ENCODE measurements around the gene DCP1B. TPM values are rescaled to one million over a fixed set of nuclear protein-coding genes. Genes with fewer than 3 reads are reported as not detected.

The DCP1B gene
- total RNA-seq (ENCODE audit: unreplicated experiment) = 13.6 TPM
- long read RNA-seq, transcript DCP1B-201 (9 exons, 2,086 nt) = major isoform, 16 of 17 reads
- long read RNA-seq, partial matches to known transcripts = 1 of 17 reads
- long read RNA-seq, other reads (novel, unspliced or antisense) = 0 of 17 reads

GRCh38 chr12:2004113-2004929 is at the start of gene DCP1B:
Gene DCP1B, minus strand, starts transcription at chr12:2004457. Its CDS starts 26 bp downstream, at chr12:2004431.
- Mint-ChIP-seq H3K4me1 (ENCODE audit: unreplicated experiment) (peaks cover 26% of the 10 kb centered on the region), H3K27ac (ENCODE audit: unreplicated experiment) (peak within 1 kb of the TSS; percentile 99), H3K9me3 (ENCODE audit: unreplicated experiment) (no peaks in the 10 kb centered on the region), H3K4me3 (ENCODE audit: unreplicated experiment) (peak within 1 kb of the TSS; percentile 97), H3K27me3 (ENCODE audit: unreplicated experiment) (peaks cover 5% of the 10 kb centered on the region), H3K36me3 (ENCODE audit: low read depth, unreplicated experiment) (no peaks in the 10 kb centered on the region)
- no peak for TF ChIP-seq CTCF (IDR thresholded peaks at IDR 0.05; ENCODE audit: unreplicated experiment)
- peak; percentile 97 for DNase-seq (ENCODE audit: low spot score)

GRCh38 chr12:2053691-2054090 is 49.4 kb upstream of the DCP1B start:
- Mint-ChIP-seq H3K9me3 (ENCODE audit: unreplicated experiment) (no peaks in the 10 kb centered on the region), H3K27me3 (ENCODE audit: unreplicated experiment) (peaks cover 18% of the 10 kb centered on the region), H3K4me3 (ENCODE audit: unreplicated experiment) (no peak overlapping the region), H3K36me3 (ENCODE audit: low read depth, unreplicated experiment) (peaks cover 5% of the 10 kb centered on the region), H3K4me1 (ENCODE audit: unreplicated experiment) (peaks cover 17% of the 10 kb centered on the region), H3K27ac (ENCODE audit: unreplicated experiment) (no peak overlapping the region)
- DNase-seq (ENCODE audit: low spot score) = peak; percentile 36
- TF ChIP-seq CTCF (IDR thresholded peaks at IDR 0.05; ENCODE audit: unreplicated experiment) = no peak

- no peak for TF ChIP-seq CTCF (IDR thresholded peaks at IDR 0.05; ENCODE audit: unreplicated experiment)
- Mint-ChIP-seq H3K4me3 (ENCODE audit: unreplicated experiment) (peak within 1 kb of the TSS; percentile 93), H3K27me3 (ENCODE audit: unreplicated experiment) (peaks cover 18% of the 10 kb centered on the region), H3K27ac (ENCODE audit: unreplicated experiment) (no peak within 1 kb of the TSS), H3K4me1 (ENCODE audit: unreplicated experiment) (peaks cover 17% of the 10 kb centered on the region), H3K36me3 (ENCODE audit: low read depth, unreplicated experiment) (peaks cover 5% of the 10 kb centered on the region), H3K9me3 (ENCODE audit: unreplicated experiment) (no peaks in the 10 kb centered on the region)
- DNase-seq (ENCODE audit: low spot score) = peak; percentile 69
Measured at GRCh38 chr12:2052826-2053678, 48.8 kb upstream of the DCP1B start, which contains the start of gene CACNA1C. Gene CACNA1C, plus strand, starts transcription at chr12:2052987. Its CDS starts 576 bp downstream, at chr12:2053563.

- DNase-seq (ENCODE audit: low spot score) = peak; percentile 15
- Mint-ChIP-seq H3K27me3 (ENCODE audit: unreplicated experiment) (peaks cover 18% of the 10 kb centered on the region), H3K4me1 (ENCODE audit: unreplicated experiment) (peaks cover 17% of the 10 kb centered on the region), H3K9me3 (ENCODE audit: unreplicated experiment) (no peaks in the 10 kb centered on the region), H3K36me3 (ENCODE audit: low read depth, unreplicated experiment) (peaks cover 5% of the 10 kb centered on the region), H3K27ac (ENCODE audit: unreplicated experiment) (no peak overlapping the region), H3K4me3 (ENCODE audit: unreplicated experiment) (peak overlapping the region; percentile 86)
- no peak for TF ChIP-seq CTCF (IDR thresholded peaks at IDR 0.05; ENCODE audit: unreplicated experiment)
Measured at GRCh38 chr12:2051700-2052621, 47.7 kb upstream of the DCP1B start.
